Measurements from ENCODE around the gene WDR82. TPM values are rescaled to one million over a fixed set of nuclear protein-coding genes. Genes with fewer than 3 reads are reported as not detected.

The WDR82 gene
- total and polyA plus RNA-seq, 12 donors, result 23.8 to 84.0 (median 54.4) TPM

DNA sequence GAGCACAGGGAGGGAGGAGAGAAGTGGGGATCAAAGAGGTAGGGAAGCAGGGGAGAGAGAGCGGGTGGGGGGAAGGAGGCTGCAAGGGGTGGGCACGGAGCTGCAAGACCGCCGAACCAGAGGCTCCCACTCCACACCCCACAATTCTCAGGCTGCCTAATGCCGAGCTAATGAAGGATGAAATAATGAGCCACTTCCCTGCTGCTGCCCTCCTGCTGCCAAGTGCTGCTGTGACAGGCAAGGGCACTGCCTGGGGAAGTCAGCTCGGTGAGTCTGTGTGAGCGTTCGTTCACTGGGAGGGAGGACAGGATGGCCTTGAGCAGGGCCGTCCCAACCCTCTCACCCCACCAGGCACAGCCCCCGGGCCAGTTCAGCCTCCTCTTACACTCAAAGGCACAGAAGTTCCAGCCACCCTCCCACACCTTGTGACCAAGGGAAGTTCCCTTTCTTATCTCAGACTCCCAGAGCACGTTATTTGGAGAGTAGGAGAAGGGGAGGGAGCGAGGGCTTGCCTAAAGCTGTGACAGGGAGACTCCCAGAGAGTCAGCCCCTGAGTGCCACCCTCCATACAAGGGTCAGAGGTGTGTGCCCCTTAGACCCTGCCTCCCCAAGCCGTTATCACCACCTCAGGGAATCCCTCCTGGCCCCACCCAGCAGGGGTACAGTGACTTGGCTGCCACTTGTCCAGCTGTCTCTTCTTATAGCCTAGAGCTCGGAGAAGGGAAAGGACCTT lies 21.6 kb upstream of the WDR82 start:
- peak in 5 of 6 experiments; percentile 33 to 38 (median 36) for TF ChIP-seq CTCF (IDR thresholded peaks at IDR 0.05)
- peak in 1 of 2 donors; percentile 57 for TF ChIP-seq POLR2A (IDR thresholded peaks at IDR 0.05)
- H3K9me3 ChIP-seq (replicated peaks in 1 of 3), result no peaks in the 10 kb centered on the region
- H3K4me1 ChIP-seq (replicated peaks in 1 of 2), result peaks cover 10 to 24% of the 10 kb centered on the region in 2 donors
- no peaks in the 10 kb centered on the region for H3K36me3 ChIP-seq (replicated peaks in 1 of 2)
- WGBS, 4 donors, result 15 to 18% (median 17%) methylated on average over 12 to 14 of the region's 14 CpGs
- no peak overlapping the region for H3K4me3 ChIP-seq
- H3K27ac ChIP-seq, result peak overlapping the region in 3 of 5 donors; percentile 34 to 78 (median 67)
- no peaks in the 10 kb centered on the region for H3K27me3 ChIP-seq
- intact Hi-C loops (cut with DNase I), result no loop called here
- peak; percentile 79 to 97 (median 94) for DNase-seq

DNA sequence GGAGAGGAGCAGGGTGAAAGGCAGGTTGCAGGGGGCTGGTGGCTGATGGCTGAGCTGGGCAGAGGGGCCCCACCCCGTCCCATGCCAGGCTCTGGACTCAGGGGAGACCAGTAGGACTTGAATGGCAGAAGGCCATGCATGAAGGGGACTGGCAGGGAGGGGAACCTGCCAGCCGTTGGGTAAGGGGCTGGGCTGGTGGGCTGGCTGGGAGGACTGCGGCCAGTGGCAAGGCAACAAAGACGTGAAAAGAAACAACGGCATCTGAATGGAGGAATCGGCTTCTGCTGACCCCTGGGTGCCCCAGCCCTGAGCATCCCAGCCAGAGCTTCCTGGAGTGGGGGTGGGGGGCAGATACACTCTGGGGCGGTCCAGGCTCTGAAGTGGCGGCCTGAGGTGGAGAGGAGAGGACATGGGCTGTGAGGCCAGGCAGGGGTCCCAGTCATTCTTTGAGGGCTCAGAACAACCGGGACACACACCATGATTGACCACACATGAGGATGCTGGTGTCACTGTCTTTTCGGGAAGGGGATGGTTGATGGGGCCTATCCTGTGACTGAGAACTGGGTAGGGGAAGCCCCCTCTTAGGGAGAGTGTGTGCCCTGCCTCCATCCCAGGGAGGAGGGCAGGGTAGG lies 20.9 kb upstream of the WDR82 start:
- intact Hi-C loops (cut with DNase I), result no loop called here
- no peak for DNase-seq

DNA sequence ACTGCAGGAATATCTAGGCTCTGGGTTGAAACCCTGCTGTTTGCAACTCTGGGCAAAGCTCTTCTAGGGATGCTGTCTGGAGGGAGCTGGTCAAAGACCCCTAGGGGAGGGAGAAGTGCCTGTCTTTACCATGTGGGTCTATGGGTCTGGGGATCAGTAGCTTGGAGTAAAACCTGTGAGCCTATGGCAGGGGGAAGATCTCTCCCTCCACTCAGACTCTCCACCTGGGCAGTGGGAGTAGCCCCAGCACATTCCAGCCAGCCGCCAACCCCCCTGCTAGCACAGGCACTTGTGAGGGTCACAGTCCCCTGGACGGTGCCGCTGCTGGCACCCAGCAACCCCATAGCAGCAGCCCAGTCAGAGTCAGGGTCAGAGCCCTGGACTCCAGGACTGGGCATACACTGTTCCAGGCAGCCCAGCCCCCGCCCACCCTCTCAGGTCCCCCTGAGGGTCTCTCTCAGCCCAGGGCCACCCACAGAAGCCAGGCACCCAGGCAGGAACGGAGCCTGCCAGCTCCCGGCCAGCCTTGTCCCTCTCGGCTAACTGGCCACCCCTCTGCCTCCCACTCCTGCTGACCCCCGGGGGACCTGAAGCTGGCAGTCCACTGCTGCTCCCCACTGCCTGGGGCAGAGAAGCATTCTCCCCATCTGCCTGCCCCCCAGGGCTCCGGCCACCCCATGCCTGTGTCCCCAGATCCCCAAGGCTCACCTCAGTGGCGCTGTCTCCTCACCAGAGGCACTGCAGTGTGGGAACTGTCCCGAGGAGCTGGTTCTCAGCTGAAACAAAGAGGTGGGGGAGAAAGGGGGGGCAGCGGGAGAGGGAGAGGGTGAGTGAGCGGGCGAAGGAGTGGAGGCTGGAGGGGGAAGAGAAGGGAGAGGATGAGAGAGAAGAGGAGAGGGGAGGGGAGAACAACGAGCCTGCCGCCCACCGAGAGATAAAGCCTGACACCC lies 20.0 kb upstream of the WDR82 start:
- TF ChIP-seq CTCF (IDR thresholded peaks at IDR 0.05), result no peak
- no peak for TF ChIP-seq POLR2A (IDR thresholded peaks at IDR 0.05)
- no peaks in the 10 kb centered on the region for H3K36me3 ChIP-seq (replicated peaks in 1 of 2)
- H3K27me3 ChIP-seq, result no peaks in the 10 kb centered on the region
- WGBS, 4 donors, result 15 to 29% (median 26%) methylated on average over 9 to 17 of the region's 17 CpGs
- H3K9me3 ChIP-seq (replicated peaks in 1 of 3), result no peaks in the 10 kb centered on the region
- DNase-seq, result peak in 3 of 7 donors; percentile 33 to 52 (median 41)
- intact Hi-C loops (cut with DNase I), result no loop called here
- H3K27ac ChIP-seq, result no peak overlapping the region
- peaks cover 10 to 24% of the 10 kb centered on the region in 2 donors for H3K4me1 ChIP-seq (replicated peaks in 1 of 2)
- no peak overlapping the region for H3K4me3 ChIP-seq

More for the DNA sequence above, 20.9 kb upstream of the WDR82 start:
- Histone ChIP-seq H3K4me3 (no peak overlapping the region), H3K27me3 (no peaks in the 10 kb centered on the region), H3K27ac (peak overlapping the region in 2 of 5 donors; percentile 67 to 78), H3K36me3 (replicated peaks in 1 of 2) (no peaks in the 10 kb centered on the region), H3K9me3 (replicated peaks in 1 of 3) (no peaks in the 10 kb centered on the region), H3K4me1 (replicated peaks in 1 of 2) (peaks cover 10 to 24% of the 10 kb centered on the region in 2 donors)
- TF ChIP-seq POLR2A (IDR thresholded peaks at IDR 0.05) (no peak), CTCF (IDR thresholded peaks at IDR 0.05) (no peak)
- 26 to 37% (median 34%) methylated on average over 10 of the region's 10 CpGs for WGBS, 4 donors

Measured in adrenal gland (tissue), 12 donors.